ENCODE data around the gene TTN. TPM values are rescaled to one million over a fixed set of nuclear protein-coding genes. Genes with fewer than 3 reads are reported as not detected.

Gene TTN
- total RNA-seq, 1 donor from 2014 or later, result 12.2 TPM

DNA sequence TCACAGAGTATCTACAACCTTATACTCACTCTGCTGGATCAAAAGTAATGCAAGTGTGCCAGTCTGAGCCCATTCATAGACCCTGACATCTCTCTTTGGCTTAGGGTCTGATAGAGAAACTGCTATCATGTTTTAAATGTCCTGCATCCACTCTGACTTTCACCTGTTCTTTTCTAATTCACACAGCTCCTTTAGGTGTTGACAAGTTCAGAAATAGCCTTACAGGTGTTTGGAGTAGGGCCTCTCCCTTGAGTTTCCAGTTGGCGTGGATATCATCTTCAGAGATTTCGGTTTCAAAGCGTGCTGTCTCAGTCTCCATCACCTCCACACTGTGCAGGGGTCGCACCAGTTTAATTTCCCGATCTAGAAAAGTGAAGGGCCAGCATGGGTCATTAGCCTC is 176.6 kb downstream of the TTN start:
- DNase-seq (ENCODE audit: low spot score, unreplicated experiment), result no peak
- Mint-ChIP-seq H3K4me3 (ENCODE audit: low read depth) (no peak overlapping the region), H3K4me1 (ENCODE audit: low read depth) (no peaks in the 10 kb centered on the region), H3K27me3 (no peaks in the 10 kb centered on the region), H3K36me3 (ENCODE audit: insufficient read depth) (peaks cover 3% of the 10 kb centered on the region), H3K9me3 (ENCODE audit: low read depth) (no peaks in the 10 kb centered on the region), H3K27ac (no peak overlapping the region)
- no peak for TF ChIP-seq CTCF (IDR thresholded peaks at IDR 0.05; ENCODE audit: unreplicated experiment)

- Mint-ChIP-seq H3K36me3 (ENCODE audit: insufficient read depth) (peaks cover 3% of the 10 kb centered on the region), H3K4me3 (ENCODE audit: low read depth) (no peak overlapping the region), H3K9me3 (ENCODE audit: low read depth) (no peaks in the 10 kb centered on the region), H3K27me3 (no peaks in the 10 kb centered on the region), H3K27ac (no peak overlapping the region), H3K4me1 (ENCODE audit: low read depth) (no peaks in the 10 kb centered on the region)
- no peak for DNase-seq (ENCODE audit: low spot score, unreplicated experiment)
- no peak for TF ChIP-seq CTCF (IDR thresholded peaks at IDR 0.05; ENCODE audit: unreplicated experiment)
Measured at GRCh38 chr2:178629463-178629862, 177.8 kb downstream of the TTN start.

- no peaks in the 10 kb centered on the region for H3K4me1 Mint-ChIP-seq (ENCODE audit: low read depth)
- TF ChIP-seq CTCF (IDR thresholded peaks at IDR 0.05; ENCODE audit: unreplicated experiment), result no peak
- H3K27me3 Mint-ChIP-seq, result no peaks in the 10 kb centered on the region
- no peak overlapping the region for H3K27ac Mint-ChIP-seq
- H3K4me3 Mint-ChIP-seq (ENCODE audit: low read depth), result no peak overlapping the region
- DNase-seq (ENCODE audit: low spot score, unreplicated experiment), result no peak
- H3K36me3 Mint-ChIP-seq (ENCODE audit: insufficient read depth), result peaks cover 3% of the 10 kb centered on the region
- H3K9me3 Mint-ChIP-seq (ENCODE audit: low read depth), result no peaks in the 10 kb centered on the region
Measured at GRCh38 chr2:178628605-178629004, 178.6 kb downstream of the TTN start.

DNA sequence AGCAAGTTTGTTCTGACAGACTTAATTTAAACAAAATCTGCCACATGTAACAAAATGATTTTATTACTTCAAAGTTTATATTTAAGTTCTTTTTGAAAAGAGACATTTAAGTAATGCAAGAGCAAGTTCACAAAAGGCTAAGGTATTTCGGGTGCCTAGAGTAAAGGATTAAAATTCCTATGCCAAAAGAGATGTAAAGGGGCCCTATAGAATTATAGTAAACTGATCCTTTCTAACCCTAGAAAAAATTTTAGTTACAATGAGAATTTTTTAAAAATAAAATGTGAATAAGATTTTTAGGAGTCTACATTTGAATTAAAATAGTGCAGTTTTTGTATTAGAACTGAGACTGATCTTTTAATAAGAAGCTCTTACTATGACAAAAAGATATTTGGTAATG is 179.8 kb downstream of the TTN start:
- H3K36me3 Mint-ChIP-seq (ENCODE audit: insufficient read depth), result peaks cover 3% of the 10 kb centered on the region

GRCh38 chr2:178615969-178616368 is 191.3 kb downstream of the TTN start:
- Mint-ChIP-seq H3K27ac (no peak overlapping the region), H3K36me3 (ENCODE audit: insufficient read depth) (peaks cover 17% of the 10 kb centered on the region), H3K9me3 (ENCODE audit: low read depth) (no peaks in the 10 kb centered on the region), H3K27me3 (no peaks in the 10 kb centered on the region), H3K4me1 (ENCODE audit: low read depth) (no peaks in the 10 kb centered on the region), H3K4me3 (ENCODE audit: low read depth) (no peak overlapping the region)
- no peak for TF ChIP-seq CTCF (IDR thresholded peaks at IDR 0.05; ENCODE audit: unreplicated experiment)
- no peak for DNase-seq (ENCODE audit: low spot score, unreplicated experiment)

More for the DNA sequence above, 179.8 kb downstream of the TTN start:
- Mint-ChIP-seq H3K4me1 (ENCODE audit: low read depth) (no peaks in the 10 kb centered on the region), H3K27me3 (no peaks in the 10 kb centered on the region), H3K27ac (no peak overlapping the region), H3K9me3 (ENCODE audit: low read depth) (no peaks in the 10 kb centered on the region), H3K4me3 (ENCODE audit: low read depth) (no peak overlapping the region)
- no peak for DNase-seq (ENCODE audit: low spot score, unreplicated experiment)
- TF ChIP-seq CTCF (IDR thresholded peaks at IDR 0.05; ENCODE audit: unreplicated experiment), result no peak

Measured in progenitor cell of endocrine pancreas (in vitro differentiated cells).